Stimulated activated effector memory CD8-positive, alpha-beta T cell treated with anti-CD3 and anti-CD28 coated beads, Interleukin-12 subunit alpha, Interleukin-12 subunit beta, amount 100 ng/mL, for 72 hours (primary cell): ENCODE results near the gene COX11.

Experiments
- ATAC-seq: fragments of 150-1000 bp; cut with Tn5 transposase; 2 replicates; pipeline ENCODE4 v1.10.0; 2021
- DNase-seq, 2 donors: peaks; one replicate each; pipeline ENCODE4 v3.0.0; 2021 to 2022; ENCODE audit warnings: low spot score in 2 of 2
- H3K27ac Mint-ChIP-seq: one replicate; pipeline ENCODE4 v1.8.0; 2022; ENCODE audit warnings: mild to moderate bottlenecking, mixed read lengths
- H3K36me3 Mint-ChIP-seq: one replicate; pipeline ENCODE4 v1.8.0; 2022; ENCODE audit warnings: mild to moderate bottlenecking, mixed read lengths
- H3K4me1 Mint-ChIP-seq: one replicate; pipeline ENCODE4 v1.8.0; 2022; ENCODE audit warnings: mixed read lengths
- H3K4me3 Mint-ChIP-seq: one replicate; pipeline ENCODE4 v1.8.0; 2022; ENCODE audit warnings: mild to moderate bottlenecking, mixed read lengths
- H3K9me3 Mint-ChIP-seq: one replicate; pipeline ENCODE4 v1.8.0; 2022; ENCODE audit warnings: mixed read lengths

COX11 gene

GRCh38 chr17:54937426-54937825, 31.0 kb downstream of the COX11 start:
- Mint-ChIP-seq H3K4me1 (no peaks in the 10 kb centered on the region), H3K36me3 (no peaks in the 10 kb centered on the region), H3K27ac (no peak overlapping the region), H3K9me3 (no peaks in the 10 kb centered on the region), H3K4me3 (no peak overlapping the region)
- DNase-seq (no peak), ATAC-seq (no peak)

- Mint-ChIP-seq H3K4me3 (no peak overlapping the region), H3K36me3 (no peaks in the 10 kb centered on the region), H3K4me1 (no peaks in the 10 kb centered on the region), H3K27ac (no peak overlapping the region), H3K9me3 (no peaks in the 10 kb centered on the region)
- DNase-seq: no peak
- ATAC-seq: no peak
Measured at GRCh38 chr17:54937018-54937417, 31.4 kb downstream of the COX11 start.

- no peak overlapping the region for H3K4me3 Mint-ChIP-seq
- ATAC-seq (no peak), DNase-seq (no peak)
- H3K9me3 Mint-ChIP-seq: no peaks in the 10 kb centered on the region
- no peaks in the 10 kb centered on the region for H3K36me3 Mint-ChIP-seq
- no peak overlapping the region for H3K27ac Mint-ChIP-seq
- H3K4me1 Mint-ChIP-seq: no peaks in the 10 kb centered on the region
Measured at GRCh38 chr17:54935471-54935870, 33.0 kb downstream of the COX11 start.

DNA sequence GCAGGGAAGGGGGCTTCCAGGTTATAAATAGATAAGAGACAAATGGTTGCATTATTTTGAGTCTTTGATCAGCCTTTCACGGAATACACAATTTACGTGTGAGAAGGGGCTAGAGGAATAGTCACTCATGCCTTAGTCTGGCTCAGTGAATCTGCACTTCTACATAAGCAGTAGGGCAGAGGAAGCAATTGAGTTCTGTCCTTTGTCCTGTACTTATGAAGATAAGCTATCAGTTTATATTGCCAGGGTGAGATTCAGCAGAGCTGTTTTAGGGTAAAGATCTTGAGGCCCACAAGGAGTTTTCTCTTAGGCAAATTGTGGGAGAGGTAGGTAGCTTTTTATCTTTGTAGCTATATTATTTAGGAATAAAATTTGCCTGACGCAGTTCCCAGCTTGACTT, 34.5 kb downstream of the COX11 start:
- no peak overlapping the region for H3K27ac Mint-ChIP-seq
- no peaks in the 10 kb centered on the region for H3K4me1 Mint-ChIP-seq
- no peaks in the 10 kb centered on the region for H3K9me3 Mint-ChIP-seq
- no peaks in the 10 kb centered on the region for H3K36me3 Mint-ChIP-seq
- no peak for ATAC-seq
- no peak overlapping the region for H3K4me3 Mint-ChIP-seq
- no peak for DNase-seq

- no peak overlapping the region for H3K4me3 Mint-ChIP-seq
- H3K27ac Mint-ChIP-seq: no peak overlapping the region
- H3K36me3 Mint-ChIP-seq: no peaks in the 10 kb centered on the region
- ATAC-seq (no peak), DNase-seq (no peak)
- H3K4me1 Mint-ChIP-seq: no peaks in the 10 kb centered on the region
- H3K9me3 Mint-ChIP-seq: no peaks in the 10 kb centered on the region
Measured at GRCh38 chr17:54932711-54933110, 35.7 kb downstream of the COX11 start.

DNA sequence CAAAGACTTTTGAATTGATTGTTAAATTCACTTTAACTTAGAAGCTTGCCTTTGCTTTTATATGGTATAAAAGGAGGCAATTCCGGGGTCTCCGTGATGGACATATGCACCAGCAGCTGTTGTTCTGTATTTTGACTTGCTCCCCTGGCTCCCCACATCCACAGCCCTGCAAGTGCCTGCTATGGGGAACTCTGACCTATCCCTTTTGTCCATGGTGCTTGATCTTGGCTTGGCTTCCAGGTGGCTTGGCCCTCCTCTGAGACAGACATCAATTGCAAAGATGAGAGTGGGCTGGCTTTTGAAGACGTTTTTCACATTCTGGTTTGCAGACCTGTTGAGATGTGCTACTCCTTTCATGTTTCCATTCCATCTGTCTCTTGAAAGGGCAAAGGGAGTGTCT, 40.9 kb downstream of the COX11 start:
- Mint-ChIP-seq H3K4me3 (no peak overlapping the region), H3K4me1 (no peaks in the 10 kb centered on the region), H3K27ac (no peak overlapping the region)

DNA sequence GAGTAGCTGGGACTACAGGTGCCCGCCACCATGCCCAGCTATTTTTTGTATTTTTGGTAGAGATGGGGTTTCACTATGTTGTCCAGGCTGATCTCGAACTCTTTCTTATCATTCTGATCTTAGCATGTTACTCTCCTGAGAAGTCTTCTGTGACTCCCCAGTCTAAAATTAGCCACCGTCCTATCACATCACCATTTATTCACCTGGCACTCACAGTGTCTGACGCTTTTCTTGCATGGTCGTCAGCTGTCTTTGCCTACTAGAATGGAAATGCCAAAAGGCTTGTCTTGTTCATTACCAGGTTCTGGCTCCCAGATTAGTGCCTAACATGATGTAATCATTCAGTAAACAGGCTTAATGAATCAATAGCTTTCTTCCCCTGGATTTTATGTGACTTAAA, 44.0 kb downstream of the COX11 start:
- Mint-ChIP-seq H3K27ac (no peak overlapping the region), H3K9me3 (no peaks in the 10 kb centered on the region), H3K4me3 (no peak overlapping the region), H3K4me1 (no peaks in the 10 kb centered on the region), H3K36me3 (no peaks in the 10 kb centered on the region)
- ATAC-seq (no peak), DNase-seq (no peak)

More for the DNA sequence above, 40.9 kb downstream of the COX11 start:
- DNase-seq: no peak
- no peaks in the 10 kb centered on the region for H3K36me3 Mint-ChIP-seq
- no peaks in the 10 kb centered on the region for H3K9me3 Mint-ChIP-seq
- no peak for ATAC-seq

DNA sequence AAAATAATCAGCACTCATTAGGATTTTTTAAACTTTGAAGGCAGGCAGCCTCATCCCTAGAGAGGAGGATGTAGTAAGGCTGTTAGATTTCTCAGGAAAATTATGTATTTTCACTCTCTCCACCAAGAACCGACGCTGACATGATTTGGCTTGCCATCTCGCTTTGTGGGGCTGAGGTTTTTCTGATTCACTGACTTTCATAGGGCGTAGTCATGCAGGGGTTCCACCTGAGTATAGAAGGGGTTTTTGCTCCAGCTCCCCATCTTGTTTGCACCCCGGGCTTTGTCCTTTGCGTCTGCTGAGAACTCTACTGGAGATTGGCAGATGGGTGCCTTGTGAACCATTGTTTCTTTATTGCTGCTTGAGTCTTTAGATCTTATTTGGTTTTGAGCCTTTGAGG, 47.6 kb downstream of the COX11 start:
- DNase-seq (no peak), ATAC-seq (no peak)
- Mint-ChIP-seq H3K4me3 (no peak overlapping the region), H3K4me1 (no peaks in the 10 kb centered on the region), H3K9me3 (peaks cover 12% of the 10 kb centered on the region), H3K27ac (no peak overlapping the region), H3K36me3 (no peaks in the 10 kb centered on the region)

GRCh38 chr17:54919425-54919824, 49.0 kb downstream of the COX11 start:
- ATAC-seq: no peak
- H3K27ac Mint-ChIP-seq: no peak overlapping the region
- no peaks in the 10 kb centered on the region for H3K36me3 Mint-ChIP-seq
- DNase-seq: no peak
- H3K9me3 Mint-ChIP-seq: peaks cover 12% of the 10 kb centered on the region
- H3K4me1 Mint-ChIP-seq: no peaks in the 10 kb centered on the region
- no peak overlapping the region for H3K4me3 Mint-ChIP-seq

- H3K4me3 Mint-ChIP-seq: no peak overlapping the region
- no peak for DNase-seq
- peaks cover 12% of the 10 kb centered on the region for H3K9me3 Mint-ChIP-seq
- no peak overlapping the region for H3K27ac Mint-ChIP-seq
- H3K36me3 Mint-ChIP-seq: no peaks in the 10 kb centered on the region
- ATAC-seq: no peak
- no peaks in the 10 kb centered on the region for H3K4me1 Mint-ChIP-seq
Measured at GRCh38 chr17:54916721-54917120, 51.7 kb downstream of the COX11 start.
